Liver (tissue), 9 donors: ENCODE results near the gene FHDC1. TPM values are rescaled to one million over a fixed set of nuclear protein-coding genes. Genes with fewer than 3 reads are reported as not detected.

ENCODE experiments used
- DNase-seq: peaks from one replicate; pipeline ENCODE4 v3.0.0-alpha.2; 2017; ENCODE audit warnings: low spot score
- H3K27ac ChIP-seq, 2 donors: one replicate each; pipeline ENCODE4 v1.7.0; 2013; ENCODE audit warnings: inconsistent platforms in 2 of 2, low read length in 2 of 2, control low read depth in 1 of 2, low read depth in 1 of 2, mild to moderate bottlenecking in 1 of 2
- H3K27me3 ChIP-seq, 4 donors: one replicate each; pipeline versions ENCODE4 v1.6.1 to v1.7.0; 2013; ENCODE audit warnings: low read length in 3 of 4, inconsistent platforms in 1 of 4, mild to moderate bottlenecking in 1 of 4, moderate library complexity in 1 of 4; ENCODE audit not compliant: control insufficient read depth in 4 of 4, insufficient read depth in 4 of 4
- H3K36me3 ChIP-seq, 4 donors: one replicate each; pipeline versions ENCODE4 v1.6.1 to v1.7.0; 2013; ENCODE audit warnings: low read length in 3 of 4, mild to moderate bottlenecking in 3 of 4, low read depth in 1 of 4, moderate library complexity in 1 of 4; ENCODE audit not compliant: control insufficient read depth in 4 of 4, insufficient read depth in 3 of 4
- H3K4me1 ChIP-seq, 4 donors: one replicate each; pipeline versions ENCODE4 v1.6.1 to v1.7.0; 2013; ENCODE audit warnings: low read length in 3 of 4, mild to moderate bottlenecking in 3 of 4, moderate library complexity in 1 of 4; ENCODE audit not compliant: control insufficient read depth in 4 of 4, insufficient read depth in 4 of 4
- H3K4me3 ChIP-seq, 3 donors: one replicate each; pipeline versions ENCODE4 v1.6.1 to v1.7.0; 2013; ENCODE audit warnings: low read length in 3 of 3, control low read depth in 1 of 3, low read depth in 1 of 3, mild to moderate bottlenecking in 1 of 3
- H3K9ac ChIP-seq, 2 donors: one replicate each; pipeline ENCODE4 v1.7.0; 2013; ENCODE audit warnings: low read length in 2 of 2, mild to moderate bottlenecking in 2 of 2, moderate library complexity in 2 of 2, control low read depth in 1 of 2, low read depth in 1 of 2
- H3K9me3 ChIP-seq, 4 donors: one replicate each; pipeline versions ENCODE4 v1.6.1 to v1.7.0; 2013; ENCODE audit warnings: low read length in 3 of 4; ENCODE audit not compliant: control insufficient read depth in 4 of 4
- EGR1 ChIP-seq, 2 donors: IDR thresholded peaks; 2 replicates each; pipeline ENCODE4 v1.6.1; 2016 to 2018; ENCODE audit warnings: antibody characterized with exemption in 2 of 2, low read depth in 2 of 2
- FOXA1 ChIP-seq: IDR thresholded peaks from 2 replicates; pipeline ENCODE4 v1.6.1; 2016; ENCODE audit warnings: antibody characterized with exemption
- FOXA2 ChIP-seq: IDR thresholded peaks from 2 replicates; pipeline ENCODE4 v1.6.1; 2016; ENCODE audit warnings: antibody characterized with exemption
- GABPA ChIP-seq, 2 donors: IDR thresholded peaks in 1 of 2; conservative IDR thresholded peaks in 1 of 2; 2 replicates each; pipeline ENCODE4 v1.6.1; 2016; ENCODE audit warnings: antibody characterized with exemption in 2 of 2, mild to moderate bottlenecking in 1 of 2, moderate library complexity in 1 of 2
- HNF4A ChIP-seq, 2 donors: conservative IDR thresholded peaks; 2 replicates each; pipeline ENCODE4 v1.6.1; 2016; ENCODE audit warnings: antibody characterized with exemption in 2 of 2, mild to moderate bottlenecking in 2 of 2
- HNF4G ChIP-seq: IDR thresholded peaks from 2 replicates; pipeline ENCODE4 v1.6.1; 2016; ENCODE audit warnings: antibody characterized with exemption
- JUND ChIP-seq, 2 donors: IDR thresholded peaks; 2 replicates each; pipeline ENCODE4 v1.6.1; 2016; ENCODE audit warnings: antibody characterized with exemption in 2 of 2
- NR2F2 ChIP-seq: IDR thresholded peaks from 2 replicates; pipeline ENCODE4 v1.6.1; 2016; ENCODE audit warnings: antibody characterized with exemption
- RAD21 ChIP-seq, 2 donors: IDR thresholded peaks; 2 replicates each; pipeline ENCODE4 v1.6.1; 2016; ENCODE audit warnings: antibody characterized with exemption in 2 of 2, mild to moderate bottlenecking in 2 of 2
- RXRA ChIP-seq, 2 donors: IDR thresholded peaks; 2 replicates each; pipeline ENCODE4 v1.6.1; 2017 to 2018; ENCODE audit warnings: antibody characterized with exemption in 2 of 2, mild to moderate bottlenecking in 1 of 2
- SP1 ChIP-seq: IDR thresholded peaks from 2 replicates; pipeline ENCODE4 v1.6.1; 2018; ENCODE audit warnings: antibody characterized with exemption, mild to moderate bottlenecking
- TAF1 ChIP-seq: conservative IDR thresholded peaks from 2 replicates; pipeline ENCODE4 v1.6.1; 2016; ENCODE audit warnings: antibody characterized with exemption, mild to moderate bottlenecking
- YY1 ChIP-seq: IDR thresholded peaks from 2 replicates; pipeline ENCODE4 v1.6.1; 2016; ENCODE audit warnings: antibody characterized with exemption, mild to moderate bottlenecking
- WGBS: extraction: QIAGEN DNeasy Blood & Tissue Kit; methylation state at CpG from one replicate; pipeline ENCODE4 v1.1.7; 2013; 5-methylcytosine and 5-hydroxymethylcytosine counted together
- polyA plus RNA-seq, 2 donors: library from polyadenylated mRNA; stranded (reverse) in 1 of 2; unstranded in 1 of 2; fragments of 200-250 nt in 1 of 2; fragments of >200 nt in 1 of 2; fragmentation: Nextera tagmentation in 1 of 2; extraction: Ambion mirVana in 1 of 2; gene quantifications; one replicate each; pipeline versions ENCODE4 v1.2.1 to v1.2.3, GENCODE V29; 2013 to 2015
- total RNA-seq, 2 donors: library from RNA; depleted of rRNA; stranded (reverse); fragments of >200 nt; gene quantifications; one replicate each; pipeline ENCODE4 v1.2.3, GENCODE V29; 2014
- TF ChIP-seq, protein P1 (sequence below): fragments of 150-350 bp; IDR thresholded peaks from 2 replicates; pipeline ENCODE4 v1.5.1; 2017; ENCODE audit warnings: improper control_type of control experiment, low read depth, low read length; ENCODE audit not compliant: missing input control
- TF ChIP-seq, protein P2 (sequence below): IDR thresholded peaks from 2 replicates; pipeline ENCODE4 v1.6.1; 2016; ENCODE audit warnings: antibody characterized with exemption
- TF ChIP-seq, protein P3 (sequence below): IDR thresholded peaks from 2 replicates; pipeline ENCODE4 v1.6.1; 2016; ENCODE audit warnings: antibody characterized with exemption
- TF ChIP-seq, protein P4 (sequence below): IDR thresholded peaks from 2 replicates; pipeline ENCODE4 v1.6.1; 2016; ENCODE audit warnings: antibody characterized with exemption
- TF ChIP-seq, protein P5 (sequence below): IDR thresholded peaks from 2 replicates; pipeline ENCODE4 v1.6.1; 2016; ENCODE audit warnings: antibody characterized with exemption, mild to moderate bottlenecking
- donor health status: healthy.
- donor health status: healthy.
- donor health status: healthy.
- donor health status: healthy.
- donor health status: healthy.

FHDC1 gene
- total and polyA plus RNA-seq, 4 donors = 0.06 to 33.0 (median 0.11) TPM

DNA sequence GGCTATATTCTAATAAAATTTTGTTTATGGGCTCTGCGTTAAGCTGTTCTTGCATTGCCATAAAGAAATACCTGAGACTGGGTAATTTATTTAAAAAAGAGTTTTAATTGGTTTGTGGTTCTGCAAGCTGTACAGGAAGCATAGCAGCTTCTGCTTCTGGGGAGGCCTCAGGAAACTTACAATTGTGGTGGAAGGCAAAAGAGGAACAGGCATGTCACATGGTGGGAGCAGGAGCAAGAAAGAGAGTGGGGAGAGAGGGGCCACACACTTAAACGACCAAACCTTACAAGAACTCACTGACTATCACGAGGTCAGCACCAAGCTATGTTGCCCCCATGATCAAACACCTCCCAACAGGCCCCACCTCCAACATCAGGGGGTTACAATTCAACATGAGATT, 74.0 kb downstream of the FHDC1 start:
- H3K27ac ChIP-seq = no peak overlapping the region
- 75% methylated on average over 3 of the region's 3 CpGs for WGBS
- DNase-seq = no peak
- H3K4me3 ChIP-seq = no peak overlapping the region
- H3K27me3 ChIP-seq = no peaks in the 10 kb centered on the region
- no peaks in the 10 kb centered on the region for H3K36me3 ChIP-seq
- no peak overlapping the region for H3K9ac ChIP-seq
- no peaks in the 10 kb centered on the region for H3K4me1 ChIP-seq
- TF ChIP-seq HNF4A (conservative IDR thresholded peaks at IDR 0.05) (no peak), RAD21 (IDR thresholded peaks at IDR 0.05) (no peak), FOXA2 (no peak), NR2F2 (no peak), JUND (IDR thresholded peaks at IDR 0.05) (no peak), HNF4G (no peak), YY1 (no peak), FOXA1 (no peak), RXRA (IDR thresholded peaks at IDR 0.05) (no peak), SP1 (no peak), GABPA (IDR thresholded peaks at IDR 0.05 in 1 of 2, conservative IDR thresholded peaks at IDR 0.05 in 1 of 2) (no peak), TAF1 (no peak), EGR1 (IDR thresholded peaks at IDR 0.05; ENCODE audit: low read depth in 2 of 2) (no peak)
- TF ChIP-seq, protein P1, sequence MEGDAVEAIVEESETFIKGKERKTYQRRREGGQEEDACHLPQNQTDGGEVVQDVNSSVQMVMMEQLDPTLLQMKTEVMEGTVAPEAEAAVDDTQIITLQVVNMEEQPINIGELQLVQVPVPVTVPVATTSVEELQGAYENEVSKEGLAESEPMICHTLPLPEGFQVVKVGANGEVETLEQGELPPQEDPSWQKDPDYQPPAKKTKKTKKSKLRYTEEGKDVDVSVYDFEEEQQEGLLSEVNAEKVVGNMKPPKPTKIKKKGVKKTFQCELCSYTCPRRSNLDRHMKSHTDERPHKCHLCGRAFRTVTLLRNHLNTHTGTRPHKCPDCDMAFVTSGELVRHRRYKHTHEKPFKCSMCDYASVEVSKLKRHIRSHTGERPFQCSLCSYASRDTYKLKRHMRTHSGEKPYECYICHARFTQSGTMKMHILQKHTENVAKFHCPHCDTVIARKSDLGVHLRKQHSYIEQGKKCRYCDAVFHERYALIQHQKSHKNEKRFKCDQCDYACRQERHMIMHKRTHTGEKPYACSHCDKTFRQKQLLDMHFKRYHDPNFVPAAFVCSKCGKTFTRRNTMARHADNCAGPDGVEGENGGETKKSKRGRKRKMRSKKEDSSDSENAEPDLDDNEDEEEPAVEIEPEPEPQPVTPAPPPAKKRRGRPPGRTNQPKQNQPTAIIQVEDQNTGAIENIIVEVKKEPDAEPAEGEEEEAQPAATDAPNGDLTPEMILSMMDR = no peak
- TF ChIP-seq, protein P2, sequence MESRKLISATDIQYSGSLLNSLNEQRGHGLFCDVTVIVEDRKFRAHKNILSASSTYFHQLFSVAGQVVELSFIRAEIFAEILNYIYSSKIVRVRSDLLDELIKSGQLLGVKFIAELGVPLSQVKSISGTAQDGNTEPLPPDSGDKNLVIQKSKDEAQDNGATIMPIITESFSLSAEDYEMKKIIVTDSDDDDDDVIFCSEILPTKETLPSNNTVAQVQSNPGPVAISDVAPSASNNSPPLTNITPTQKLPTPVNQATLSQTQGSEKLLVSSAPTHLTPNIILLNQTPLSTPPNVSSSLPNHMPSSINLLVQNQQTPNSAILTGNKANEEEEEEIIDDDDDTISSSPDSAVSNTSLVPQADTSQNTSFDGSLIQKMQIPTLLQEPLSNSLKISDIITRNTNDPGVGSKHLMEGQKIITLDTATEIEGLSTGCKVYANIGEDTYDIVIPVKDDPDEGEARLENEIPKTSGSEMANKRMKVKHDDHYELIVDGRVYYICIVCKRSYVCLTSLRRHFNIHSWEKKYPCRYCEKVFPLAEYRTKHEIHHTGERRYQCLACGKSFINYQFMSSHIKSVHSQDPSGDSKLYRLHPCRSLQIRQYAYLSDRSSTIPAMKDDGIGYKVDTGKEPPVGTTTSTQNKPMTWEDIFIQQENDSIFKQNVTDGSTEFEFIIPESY = no peak
- TF ChIP-seq, protein P3, sequence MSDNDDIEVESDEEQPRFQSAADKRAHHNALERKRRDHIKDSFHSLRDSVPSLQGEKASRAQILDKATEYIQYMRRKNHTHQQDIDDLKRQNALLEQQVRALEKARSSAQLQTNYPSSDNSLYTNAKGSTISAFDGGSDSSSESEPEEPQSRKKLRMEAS = no peak
- TF ChIP-seq, protein P4, sequence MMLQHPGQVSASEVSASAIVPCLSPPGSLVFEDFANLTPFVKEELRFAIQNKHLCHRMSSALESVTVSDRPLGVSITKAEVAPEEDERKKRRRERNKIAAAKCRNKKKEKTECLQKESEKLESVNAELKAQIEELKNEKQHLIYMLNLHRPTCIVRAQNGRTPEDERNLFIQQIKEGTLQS = no peak
- TF ChIP-seq, protein P5, sequence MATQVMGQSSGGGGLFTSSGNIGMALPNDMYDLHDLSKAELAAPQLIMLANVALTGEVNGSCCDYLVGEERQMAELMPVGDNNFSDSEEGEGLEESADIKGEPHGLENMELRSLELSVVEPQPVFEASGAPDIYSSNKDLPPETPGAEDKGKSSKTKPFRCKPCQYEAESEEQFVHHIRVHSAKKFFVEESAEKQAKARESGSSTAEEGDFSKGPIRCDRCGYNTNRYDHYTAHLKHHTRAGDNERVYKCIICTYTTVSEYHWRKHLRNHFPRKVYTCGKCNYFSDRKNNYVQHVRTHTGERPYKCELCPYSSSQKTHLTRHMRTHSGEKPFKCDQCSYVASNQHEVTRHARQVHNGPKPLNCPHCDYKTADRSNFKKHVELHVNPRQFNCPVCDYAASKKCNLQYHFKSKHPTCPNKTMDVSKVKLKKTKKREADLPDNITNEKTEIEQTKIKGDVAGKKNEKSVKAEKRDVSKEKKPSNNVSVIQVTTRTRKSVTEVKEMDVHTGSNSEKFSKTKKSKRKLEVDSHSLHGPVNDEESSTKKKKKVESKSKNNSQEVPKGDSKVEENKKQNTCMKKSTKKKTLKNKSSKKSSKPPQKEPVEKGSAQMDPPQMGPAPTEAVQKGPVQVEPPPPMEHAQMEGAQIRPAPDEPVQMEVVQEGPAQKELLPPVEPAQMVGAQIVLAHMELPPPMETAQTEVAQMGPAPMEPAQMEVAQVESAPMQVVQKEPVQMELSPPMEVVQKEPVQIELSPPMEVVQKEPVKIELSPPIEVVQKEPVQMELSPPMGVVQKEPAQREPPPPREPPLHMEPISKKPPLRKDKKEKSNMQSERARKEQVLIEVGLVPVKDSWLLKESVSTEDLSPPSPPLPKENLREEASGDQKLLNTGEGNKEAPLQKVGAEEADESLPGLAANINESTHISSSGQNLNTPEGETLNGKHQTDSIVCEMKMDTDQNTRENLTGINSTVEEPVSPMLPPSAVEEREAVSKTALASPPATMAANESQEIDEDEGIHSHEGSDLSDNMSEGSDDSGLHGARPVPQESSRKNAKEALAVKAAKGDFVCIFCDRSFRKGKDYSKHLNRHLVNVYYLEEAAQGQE = no peak
- H3K9me3 ChIP-seq = no peaks in the 10 kb centered on the region
